Measurements from ENCODE around the gene RBMS2. TPM values are rescaled to one million over a fixed set of nuclear protein-coding genes. Genes with fewer than 3 reads are reported as not detected.

Gene RBMS2
- total and polyA plus RNA-seq, 9 of the 15 experiments (the other 6 are each of a cell fraction or from before 2014, with no cell fraction given): 0.08 to 10.5 (median 0.31) TPM

GRCh38 chr12:56630180-56630632 lies 108.6 kb downstream of the RBMS2 start, which contains the start of gene BAZ2A (continued):
- TF ChIP-seq, protein P1, sequence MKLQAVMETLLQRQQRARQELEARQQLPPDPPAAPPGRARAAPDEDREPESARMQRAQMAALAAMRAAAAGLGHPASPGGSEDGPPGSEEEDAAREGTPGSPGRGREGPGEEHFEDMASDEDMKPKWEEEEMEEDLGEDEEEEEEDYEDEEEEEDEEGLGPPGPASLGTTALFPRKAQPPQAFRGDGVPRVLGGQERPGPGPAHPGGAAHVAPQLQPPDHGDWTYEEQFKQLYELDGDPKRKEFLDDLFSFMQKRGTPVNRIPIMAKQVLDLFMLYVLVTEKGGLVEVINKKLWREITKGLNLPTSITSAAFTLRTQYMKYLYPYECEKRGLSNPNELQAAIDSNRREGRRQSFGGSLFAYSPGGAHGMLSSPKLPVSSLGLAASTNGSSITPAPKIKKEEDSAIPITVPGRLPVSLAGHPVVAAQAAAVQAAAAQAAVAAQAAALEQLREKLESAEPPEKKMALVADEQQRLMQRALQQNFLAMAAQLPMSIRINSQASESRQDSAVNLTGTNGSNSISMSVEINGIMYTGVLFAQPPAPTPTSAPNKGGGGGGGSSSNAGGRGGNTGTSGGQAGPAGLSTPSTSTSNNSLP (IDR thresholded peaks at IDR 0.05; ENCODE audit: borderline replicate concordance, low read depth, low read length): 0 out of 2 replicates have a peak, but pooled peaks have one; percentile 25
- TF ChIP-seq ZNF384 (IDR thresholded peaks at IDR 0.05; ENCODE audit: low read depth, low read length) (0 out of 2 replicates have a peak, but pooled peaks have one; percentile 11), CHD4 (IDR thresholded peaks at IDR 0.05; ENCODE audit: insufficient read depth, insufficient replicate concordance, low read depth, low read length, poor library complexity, severe bottlenecking) (no peak), ZNF785 (CRISPR knock-in tag; IDR thresholded peaks at IDR 0.05) (no peak), XRCC5 (IDR thresholded peaks at IDR 0.05; ENCODE audit: low read depth, low read length) (peak; percentile 98), ERF (CRISPR knock-in tag; IDR thresholded peaks at IDR 0.05) (0 out of 2 replicates have a peak, but pooled peaks have one; percentile 64), NCOA1 (IDR thresholded peaks at IDR 0.05; ENCODE audit: low read depth) (no peak), ZNF778 (CRISPR knock-in tag; IDR thresholded peaks at IDR 0.05) (no peak), HIVEP1 (CRISPR knock-in tag; IDR thresholded peaks at IDR 0.05) (peak; percentile 87), LEF1 (IDR thresholded peaks at IDR 0.05) (0 out of 2 replicates have a peak, but pooled peaks have one; percentile 37), CREB1 (IDR thresholded peaks at IDR 0.05) (peak; percentile 58), CREB1 (CRISPR knock-in tag; IDR thresholded peaks at IDR 0.05) (peak; percentile 81; the same call in 1 of the 2 replicates), SIX5 (IDR thresholded peaks at IDR 0.05; ENCODE audit: borderline replicate concordance in 1 of 2, insufficient read depth in 1 of 2, low read depth in 1 of 2, low read length in 2 of 2) (no peak), ZNF146 (CRISPR knock-in tag; IDR thresholded peaks at IDR 0.05; ENCODE audit: unreplicated experiment) (no peak), TCF7 (IDR thresholded peaks at IDR 0.05; ENCODE audit: borderline replicate concordance) (peak; percentile 59; the same call in 1 of the 2 replicates), ARID3B (CRISPR knock-in tag; IDR thresholded peaks at IDR 0.05; ENCODE audit: borderline replicate concordance) (no peak), KDM2B (CRISPR knock-in tag; IDR thresholded peaks at IDR 0.05) (no peak), ZFX (CRISPR knock-in tag; IDR thresholded peaks at IDR 0.05) (peak; percentile 49), FOXP1 (CRISPR knock-in tag; IDR thresholded peaks at IDR 0.05) (no peak; the same call in 1 of the 2 replicates), SOX6 (IDR thresholded peaks at IDR 0.05) (peak; percentile 52; the same call in 1 of the 2 replicates), E2F5 (CRISPR knock-in tag; IDR thresholded peaks at IDR 0.05) (0 out of 2 replicates have a peak, but pooled peaks have one; percentile 38)
- TF ChIP-seq, protein P2, sequence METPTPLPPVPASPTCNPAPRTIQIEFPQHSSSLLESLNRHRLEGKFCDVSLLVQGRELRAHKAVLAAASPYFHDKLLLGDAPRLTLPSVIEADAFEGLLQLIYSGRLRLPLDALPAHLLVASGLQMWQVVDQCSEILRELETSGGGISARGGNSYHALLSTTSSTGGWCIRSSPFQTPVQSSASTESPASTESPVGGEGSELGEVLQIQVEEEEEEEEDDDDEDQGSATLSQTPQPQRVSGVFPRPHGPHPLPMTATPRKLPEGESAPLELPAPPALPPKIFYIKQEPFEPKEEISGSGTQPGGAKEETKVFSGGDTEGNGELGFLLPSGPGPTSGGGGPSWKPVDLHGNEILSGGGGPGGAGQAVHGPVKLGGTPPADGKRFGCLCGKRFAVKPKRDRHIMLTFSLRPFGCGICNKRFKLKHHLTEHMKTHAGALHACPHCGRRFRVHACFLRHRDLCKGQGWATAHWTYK (CRISPR knock-in tag; IDR thresholded peaks at IDR 0.05): 0 out of 2 replicates have a peak, but pooled peaks have one; percentile 28

Data from K562 (cell line).